CD14-positive monocyte (primary cell): Measurements from ENCODE around the gene CEMP1. TPM values are rescaled to one million over a fixed set of nuclear protein-coding genes. Genes with fewer than 3 reads are reported as not detected.
A peak's percentile ranks its signal among the peaks of the same experiment; 100 is the strongest.
"Not testable (repeated sequence)": the region's sequence is repeated elsewhere in the genome, so short reads cannot be mapped to it uniquely, and the experiment has no call there.

Source experiments
- DNase-seq, 3 donors: peaks; one replicate each; pipeline ENCODE4 v3.0.0-alpha.2; 2011 to 2022
- H2AFZ ChIP-seq: 2 replicates; pipeline ENCODE4 v1.6.0; 2012; ENCODE audit warnings: mild to moderate bottlenecking, low read depth, low read length, inconsistent platforms; ENCODE audit not compliant: insufficient read depth, poor library complexity, severe bottlenecking
- H3K27ac ChIP-seq, 2 donors: 1 replicate in 1 of 2; 2 replicates in 1 of 2; pipeline ENCODE4 v1.5.1; 2012 to 2013; ENCODE audit warnings: low read length in 2 of 2, control low read depth in 1 of 2, inconsistent platforms in 1 of 2, low read depth in 1 of 2, mild to moderate bottlenecking in 1 of 2
- H3K27me3 ChIP-seq, 2 donors: one replicate each; pipeline versions ENCODE4 v1.6.0 to v1.6.1; 2011 to 2013; ENCODE audit warnings: low read length in 2 of 2; ENCODE audit not compliant: control insufficient read depth in 2 of 2, insufficient read depth in 2 of 2
- H3K36me3 ChIP-seq, 2 donors: replicated peaks in 1 of 2; 1 replicate in 1 of 2; 2 replicates in 1 of 2; pipeline versions ENCODE4 v1.5.1 to v1.6.1; 2012 to 2013; ENCODE audit warnings: low read length in 2 of 2, control low read depth in 1 of 2, inconsistent platforms in 1 of 2, mild to moderate bottlenecking in 1 of 2; ENCODE audit not compliant: insufficient read depth in 2 of 2, control insufficient read depth in 1 of 2
- H3K4me1 ChIP-seq, 2 donors: 1 replicate in 1 of 2; 2 replicates in 1 of 2; pipeline versions ENCODE4 v1.5.1 to v1.6.1; 2012 to 2013; ENCODE audit warnings: low read length in 2 of 2, control low read depth in 1 of 2, inconsistent platforms in 1 of 2, mild to moderate bottlenecking in 1 of 2, moderate library complexity in 1 of 2; ENCODE audit not compliant: insufficient read depth in 2 of 2, control insufficient read depth in 1 of 2
- H3K4me2 ChIP-seq: replicated peaks from 2 replicates; pipeline ENCODE3; 2012; ENCODE audit warnings: low read length, moderate library complexity, mild to moderate bottlenecking; ENCODE audit not compliant: poor library complexity, severe bottlenecking; ENCODE audit errors: extremely low read depth
- H3K4me3 ChIP-seq, 3 experiments: fragments of 200-600 bp in 1 of 3; sonication (generic) in 1 of 3; replicated peaks in 1 of 3; 1 replicate in 2 of 3; 2 replicates in 1 of 3; pipeline ENCODE4 v1.5.1; 2011 to 2013; ENCODE audit warnings: low read length in 3 of 3, mild to moderate bottlenecking in 3 of 3, control low read depth in 2 of 3, low read depth in 2 of 3, inconsistent platforms in 1 of 3, moderate library complexity in 1 of 3
- H3K79me2 ChIP-seq: 2 replicates; pipeline ENCODE4 v1.6.0; 2012; ENCODE audit warnings: mild to moderate bottlenecking, control low read depth, inconsistent platforms, low read length, moderate library complexity; ENCODE audit not compliant: insufficient read depth
- H3K9ac ChIP-seq: 2 replicates; pipeline ENCODE4 v1.6.0; 2017; ENCODE audit warnings: low read length, mild to moderate bottlenecking; ENCODE audit not compliant: insufficient read depth, poor library complexity, severe bottlenecking
- H3K9me3 ChIP-seq, 2 donors: replicated peaks in 1 of 2; 1 replicate in 1 of 2; 2 replicates in 1 of 2; pipeline versions ENCODE4 v1.5.1 to v1.6.1; 2012 to 2013; ENCODE audit warnings: low read length in 2 of 2, control low read depth in 1 of 2; ENCODE audit not compliant: control insufficient read depth in 1 of 2, insufficient read depth in 1 of 2
- H4K20me1 ChIP-seq: 2 replicates; pipeline ENCODE4 v1.6.0; 2012; ENCODE audit warnings: mild to moderate bottlenecking, low read length, control low read depth, moderate library complexity; ENCODE audit not compliant: insufficient read depth
- H3K27ac Mint-ChIP-seq, 7 donors: one replicate each; pipeline ENCODE4 v1.8.0; 2020; ENCODE audit warnings: mild to moderate bottlenecking in 7 of 7, mixed read lengths in 7 of 7, moderate library complexity in 6 of 7, inconsistent platforms in 2 of 7
- H3K27me3 Mint-ChIP-seq, 3 donors: one replicate each; pipeline ENCODE4 v1.8.0; 2021 to 2022; ENCODE audit warnings: low read depth in 3 of 3, mild to moderate bottlenecking in 3 of 3, mixed read lengths in 3 of 3, moderate library complexity in 3 of 3, inconsistent platforms in 1 of 3
- H3K36me3 Mint-ChIP-seq, 2 donors: one replicate each; pipeline ENCODE4 v1.8.0; 2020; ENCODE audit warnings: mixed read lengths in 2 of 2, inconsistent platforms in 1 of 2, mild to moderate bottlenecking in 1 of 2
- H3K4me1 Mint-ChIP-seq: one replicate; pipeline ENCODE4 v1.8.0; 2020; ENCODE audit warnings: mild to moderate bottlenecking, mixed read lengths
- H3K4me3 Mint-ChIP-seq, 2 donors: one replicate each; pipeline ENCODE4 v1.8.0; 2020; ENCODE audit warnings: mild to moderate bottlenecking in 2 of 2, mixed read lengths in 2 of 2, moderate library complexity in 1 of 2
- H3K9me3 Mint-ChIP-seq, 7 donors: one replicate each; pipeline ENCODE4 v1.8.0; 2020 to 2022; ENCODE audit warnings: mixed read lengths in 7 of 7, mild to moderate bottlenecking in 6 of 7, moderate library complexity in 6 of 7, inconsistent platforms in 2 of 7
- WGBS: methylation state at CpG from one replicate; pipeline ENCODE4 v1.1.5; 2013; ENCODE audit warnings: missing lambda C conversion rate; ENCODE audit not compliant: insufficient coverage; 5-methylcytosine and 5-hydroxymethylcytosine counted together
- intact Hi-C, 2 donors: fragments of 100-400 bp; cut with micrococcal nuclease; formaldehyde crosslinking; loops; one replicate each; pipeline versions ENCODE4 v1.15.0 to v1.15.1; 2023
- polyA plus RNA-seq, 3 donors: library from polyadenylated mRNA; depleted of rRNA in 1 of 3; unstranded in 2 of 3; stranded (reverse) in 1 of 3; fragments of 300-500 nt in 2 of 3; fragments of >200 nt in 1 of 3; fragmentation: Illumina TruSeq in 2 of 3; gene quantifications; 1 replicate in 2 of 3; 2 replicates in 1 of 3; pipeline ENCODE4 v1.2.3, GENCODE V29; 2012 to 2021
- TF ChIP-seq, protein P1 (sequence below): fragments of 200-600 bp; IDR thresholded peaks from one replicate; pipeline ENCODE4 v1.8.0; 2022; ENCODE audit warnings: antibody characterized with exemption, mild to moderate bottlenecking

CEMP1 gene
- polyA plus RNA-seq, 3 donors = 0.12 to 0.56 TPM; not detected in 1

DNA sequence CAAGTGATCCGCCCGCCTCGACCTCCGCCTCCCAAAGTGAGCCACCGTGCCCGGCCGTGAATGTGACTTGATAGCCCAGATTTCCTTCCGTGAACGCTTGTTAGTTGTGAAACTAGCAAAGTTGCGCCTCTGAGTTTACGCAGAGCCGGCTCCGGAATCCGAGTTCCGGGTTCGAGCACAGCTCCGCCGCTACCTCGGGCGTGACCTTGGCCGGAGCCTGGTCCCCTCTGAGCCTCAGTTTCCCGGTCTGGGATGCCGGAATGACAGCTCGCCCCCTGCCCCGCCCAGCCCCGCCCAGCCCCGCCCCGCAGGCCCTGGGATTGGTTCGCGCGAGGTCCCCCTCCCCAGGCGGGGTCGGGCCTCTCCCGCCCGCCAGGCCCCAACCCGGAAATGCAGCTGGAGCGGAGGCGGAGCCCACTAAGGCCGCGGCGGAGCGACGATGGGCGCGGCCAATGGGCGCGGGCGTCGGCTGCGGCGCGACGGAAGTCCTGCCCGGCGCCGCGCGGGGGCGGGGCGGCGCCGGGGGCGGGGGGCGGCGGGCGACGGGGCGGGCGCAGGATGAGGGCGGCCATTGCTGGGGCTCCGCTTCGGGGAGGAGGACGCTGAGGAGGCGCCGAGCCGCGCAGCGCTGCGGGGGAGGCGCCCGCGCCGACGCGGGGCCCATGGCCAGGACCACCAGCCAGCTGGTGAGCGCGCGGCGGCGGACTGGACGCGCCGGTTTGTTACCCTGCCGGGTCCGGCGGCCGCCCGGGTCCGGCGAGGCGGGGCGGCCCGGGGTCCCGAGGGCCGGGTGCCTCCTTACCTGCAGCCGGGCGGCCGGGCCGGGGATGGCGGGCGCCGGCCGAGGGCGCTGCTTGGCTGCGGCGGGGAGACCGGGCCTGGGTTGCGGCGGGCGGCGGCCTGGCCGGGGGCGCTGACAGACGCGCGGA, 6.5 kb upstream of the CEMP1 start, which contains the start of gene PDPK1:
Gene PDPK1 (plus strand): TSS at position 571 of the 929 bp plus-strand sequence. CDS start 92 bp downstream, at position 663.
- TF ChIP-seq, protein P1, sequence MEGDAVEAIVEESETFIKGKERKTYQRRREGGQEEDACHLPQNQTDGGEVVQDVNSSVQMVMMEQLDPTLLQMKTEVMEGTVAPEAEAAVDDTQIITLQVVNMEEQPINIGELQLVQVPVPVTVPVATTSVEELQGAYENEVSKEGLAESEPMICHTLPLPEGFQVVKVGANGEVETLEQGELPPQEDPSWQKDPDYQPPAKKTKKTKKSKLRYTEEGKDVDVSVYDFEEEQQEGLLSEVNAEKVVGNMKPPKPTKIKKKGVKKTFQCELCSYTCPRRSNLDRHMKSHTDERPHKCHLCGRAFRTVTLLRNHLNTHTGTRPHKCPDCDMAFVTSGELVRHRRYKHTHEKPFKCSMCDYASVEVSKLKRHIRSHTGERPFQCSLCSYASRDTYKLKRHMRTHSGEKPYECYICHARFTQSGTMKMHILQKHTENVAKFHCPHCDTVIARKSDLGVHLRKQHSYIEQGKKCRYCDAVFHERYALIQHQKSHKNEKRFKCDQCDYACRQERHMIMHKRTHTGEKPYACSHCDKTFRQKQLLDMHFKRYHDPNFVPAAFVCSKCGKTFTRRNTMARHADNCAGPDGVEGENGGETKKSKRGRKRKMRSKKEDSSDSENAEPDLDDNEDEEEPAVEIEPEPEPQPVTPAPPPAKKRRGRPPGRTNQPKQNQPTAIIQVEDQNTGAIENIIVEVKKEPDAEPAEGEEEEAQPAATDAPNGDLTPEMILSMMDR = no peak
- Mint-ChIP-seq H3K4me3 (peak within 1 kb of the TSS; percentile 81 to 92), H3K27me3 (peaks cover 0 to 4% (median 3%) of the 10 kb centered on the region in 3 donors), H3K27ac (peak within 1 kb of the TSS; percentile 90 to 98 (median 98)), H3K4me1 (peaks cover 69% of the 10 kb centered on the region), H3K9me3 (no peaks in the 10 kb centered on the region), H3K36me3 (peaks cover 13 to 29% of the 10 kb centered on the region in 2 donors)
- no peaks in the 10 kb centered on the region for H3K9me3 ChIP-seq
- peaks cover 40% of the 10 kb centered on the region for H3K79me2 ChIP-seq
- H3K27ac ChIP-seq = peak within 1 kb of the TSS; percentile 88 to 96
- H3K27me3 ChIP-seq = no peaks in the 10 kb centered on the region
- H3K4me2 ChIP-seq = peak within 1 kb of the TSS; percentile 63
- WGBS = under 1% methylated on average over 113 of the region's 126 CpGs
- peak within 1 kb of the TSS; percentile 53 to 73 (median 69) for H3K4me3 ChIP-seq
- peaks cover 40% of the 10 kb centered on the region for H4K20me1 ChIP-seq
- no peak within 1 kb of the TSS for H2AFZ ChIP-seq
- no peaks in the 10 kb centered on the region for H3K36me3 ChIP-seq
- peaks cover 72 to 75% of the 10 kb centered on the region in 2 donors for H3K4me1 ChIP-seq
- intact Hi-C loops = loop anchor here in 1 of 2 donors (1.0 kb wide), 1 partner anchor 21 kb away; no protein-coding TSS in a partner anchor
- H3K9ac ChIP-seq = peak within 1 kb of the TSS; percentile 64
- peak; percentile 92 to 94 (median 93) for DNase-seq

- peak; percentile 81 to 90 (median 83) for DNase-seq
- 23% methylated on average over 9 of the region's 9 CpGs for WGBS
- peaks cover 29% of the 10 kb centered on the region for H4K20me1 ChIP-seq
- TF ChIP-seq, protein P1 = no peak
- Mint-ChIP-seq H3K27ac (peak overlapping the region; percentile 90 to 98 (median 98)), H3K4me1 (peaks cover 67% of the 10 kb centered on the region), H3K9me3 (no peaks in the 10 kb centered on the region), H3K27me3 (peaks cover 0 to 5% (median 4%) of the 10 kb centered on the region in 3 donors), H3K36me3 (peaks cover 9 to 23% of the 10 kb centered on the region in 2 donors), H3K4me3 (peak overlapping the region; percentile 45 to 55)
- H3K27ac ChIP-seq = peak overlapping the region; percentile 88 to 96
- peaks cover 24% of the 10 kb centered on the region for H3K79me2 ChIP-seq
- no peaks in the 10 kb centered on the region for H3K9me3 ChIP-seq
- H3K36me3 ChIP-seq = peaks cover 0 to 2% of the 10 kb centered on the region in 2 donors
- no peak overlapping the region for H2AFZ ChIP-seq
- H3K27me3 ChIP-seq = no peaks in the 10 kb centered on the region
- intact Hi-C loops = no loop called here
- peak overlapping the region in 1 of 3 experiments; percentile 73 for H3K4me3 ChIP-seq
- H3K4me2 ChIP-seq = peak overlapping the region; percentile 63
- peaks cover 78 to 82% of the 10 kb centered on the region in 2 donors for H3K4me1 ChIP-seq
- peak overlapping the region; percentile 2 for H3K9ac ChIP-seq
These were observed 4.4 kb upstream of the CEMP1 start for GRCh38 chr16:2535625-2536013.

GRCh38 chr16:2534335-2534734, 3.1 kb upstream of the CEMP1 start:
- Mint-ChIP-seq H3K27ac (peak overlapping the region in 5 of 7 donors; percentile 40 to 98 (median 90)), H3K4me1 (peaks cover 60% of the 10 kb centered on the region), H3K36me3 (peaks cover 17 to 27% of the 10 kb centered on the region in 2 donors)
- intact Hi-C loops, H3K27me3 ChIP-seq, H3K9me3 Mint-ChIP-seq, H3K4me3 ChIP-seq, H3K9me3 ChIP-seq, H2AFZ ChIP-seq, DNase-seq, H3K27ac ChIP-seq, H3K4me3 Mint-ChIP-seq, H3K4me2 ChIP-seq, H3K9ac ChIP-seq, H3K27me3 Mint-ChIP-seq: not testable (repeated sequence)
- no CpG with 5 or more reads among the region's 5 CpGs for WGBS
- Histone ChIP-seq H3K79me2 (peaks cover 12% of the 10 kb centered on the region), H4K20me1 (peaks cover 30% of the 10 kb centered on the region), H3K36me3 (peaks cover 10 to 15% of the 10 kb centered on the region in 2 donors), H3K4me1 (peaks cover 66 to 82% of the 10 kb centered on the region in 2 donors)
